Measurements from ENCODE around the gene RPL29. TPM values are rescaled to one million over a fixed set of nuclear protein-coding genes. Genes with fewer than 3 reads are reported as not detected.
A peak's percentile ranks its signal among the peaks of the same experiment; 100 is the strongest.

The RPL29 gene
- total RNA-seq, 6 donors from 2014 or later = 306 to 1,159 (median 770) TPM

GRCh38 chr3:51968170-51968775, 27.4 kb downstream of the RPL29 start:
- no peaks in the 10 kb centered on the region for H3K9me3 ChIP-seq
- H3K36me3 ChIP-seq = no peaks in the 10 kb centered on the region
- ATAC-seq (ENCODE audit: low FRiP score in 2 of 2) (peak in 1 of 2 donors; percentile 2), DNase-seq (no peak)
- H3K27ac ChIP-seq = peak overlapping the region; percentile 74 to 95 (median 90)
- peaks cover 15 to 49% (median 28%) of the 10 kb centered on the region in 4 donors for H3K4me1 ChIP-seq
- TF ChIP-seq CTCF (IDR thresholded peaks at IDR 0.05) = no peak
- no peak for TF ChIP-seq POLR2A (IDR thresholded peaks at IDR 0.05)
- TF ChIP-seq EP300 (IDR thresholded peaks at IDR 0.05) = no peak
- peak overlapping the region; percentile 83 to 92 (median 86) for H3K4me3 ChIP-seq
- 22% methylated on average over 10 of the region's 11 CpGs; no CpG with 5 or more reads in 1 of the 2 donors for WGBS, 2 donors
- peaks cover 0 to 4% (median 0%) of the 10 kb centered on the region in 4 donors for H3K27me3 ChIP-seq

- peaks cover 11 to 42% (median 22%) of the 10 kb centered on the region in 4 donors for H3K4me1 ChIP-seq
- no peaks in the 10 kb centered on the region for H3K9me3 ChIP-seq
- H3K27me3 ChIP-seq = peaks cover 0 to 4% (median 0%) of the 10 kb centered on the region in 4 donors
- DNase-seq = peak; percentile 75 to 91
- peak within 1 kb of the TSS; percentile 74 to 95 (median 90) for H3K27ac ChIP-seq
- H3K36me3 ChIP-seq = no peaks in the 10 kb centered on the region
- peak within 1 kb of the TSS; percentile 83 to 92 (median 86) for H3K4me3 ChIP-seq
- TF ChIP-seq POLR2AphosphoS5 (IDR thresholded peaks at IDR 0.05) = peak in 1 of 2 donors; percentile 54
- no peak for TF ChIP-seq EP300 (IDR thresholded peaks at IDR 0.05)
- no peak for TF ChIP-seq CTCF (IDR thresholded peaks at IDR 0.05)
- TF ChIP-seq POLR2A (IDR thresholded peaks at IDR 0.05) = peak in 2 of 4 donors; percentile 22 to 68
- ATAC-seq (ENCODE audit: low FRiP score in 2 of 2) = peak in 1 of 2 donors; percentile 80
- WGBS, 2 donors = 0% methylated on average over 16 of the region's 90 CpGs; no CpG with 5 or more reads in 1 of the 2 donors
Measured at GRCh38 chr3:51967384-51968169, 28.1 kb downstream of the RPL29 start, which contains the start of gene PCBP4. TSS of gene PCBP4 (minus strand) at chr3:51967454. CDS start at chr3:51961240, 6,214 bp downstream.

- H3K36me3 ChIP-seq = no peaks in the 10 kb centered on the region
- H3K27ac ChIP-seq = peak overlapping the region; percentile 74 to 95 (median 90)
- peak in 1 of 4 donors; percentile 34 for TF ChIP-seq POLR2A (IDR thresholded peaks at IDR 0.05)
- no peak for TF ChIP-seq POLR2AphosphoS5 (IDR thresholded peaks at IDR 0.05)
- H3K4me3 ChIP-seq = peak overlapping the region; percentile 51 to 92 (median 84)
- ATAC-seq (ENCODE audit: low FRiP score in 2 of 2) (no peak), DNase-seq (peak in 1 of 2 donors; percentile 91)
- peaks cover 0 to 4% (median 0%) of the 10 kb centered on the region in 4 donors for H3K27me3 ChIP-seq
- H3K4me1 ChIP-seq = peaks cover 11 to 40% (median 22%) of the 10 kb centered on the region in 4 donors
- WGBS, 2 donors = 13 to 15% methylated on average over 5 to 6 of the region's 33 CpGs
- H3K9me3 ChIP-seq = no peaks in the 10 kb centered on the region
Measured at GRCh38 chr3:51966922-51967383, 28.7 kb downstream of the RPL29 start.

- H3K4me1 ChIP-seq = peaks cover 11 to 38% (median 22%) of the 10 kb centered on the region in 4 donors
- peak overlapping the region; percentile 51 to 92 (median 84) for H3K4me3 ChIP-seq
- DNase-seq (no peak), ATAC-seq (ENCODE audit: low FRiP score in 2 of 2) (no peak)
- peak overlapping the region in 3 of 4 donors; percentile 74 to 95 (median 94) for H3K27ac ChIP-seq
- H3K27me3 ChIP-seq = peaks cover 0 to 4% (median 0%) of the 10 kb centered on the region in 4 donors
- WGBS, 2 donors = 83 to 95% methylated on average over 4 to 5 of the region's 5 CpGs
- H3K36me3 ChIP-seq = no peaks in the 10 kb centered on the region
- TF ChIP-seq EP300 (IDR thresholded peaks at IDR 0.05) (no peak), POLR2A (IDR thresholded peaks at IDR 0.05) (no peak), POLR2AphosphoS5 (IDR thresholded peaks at IDR 0.05) (no peak), CTCF (IDR thresholded peaks at IDR 0.05) (no peak)
- no peaks in the 10 kb centered on the region for H3K9me3 ChIP-seq
Measured at GRCh38 chr3:51966486-51966885, 29.2 kb downstream of the RPL29 start.

GRCh38 chr3:51966016-51966415, 29.7 kb downstream of the RPL29 start:
- no peak overlapping the region for H3K27ac ChIP-seq
- H3K36me3 ChIP-seq = peaks cover 0 to 2% (median under 1%) of the 10 kb centered on the region in 4 donors
- H3K9me3 ChIP-seq = no peaks in the 10 kb centered on the region
- peaks cover 0 to 4% (median 0%) of the 10 kb centered on the region in 4 donors for H3K27me3 ChIP-seq
- no peak for ATAC-seq (ENCODE audit: low FRiP score in 2 of 2)
- H3K4me3 ChIP-seq = peak overlapping the region in 1 of 4 donors; percentile 83
- DNase-seq = no peak
- WGBS, 2 donors = 77 to 83% methylated on average over 2 of the region's 2 CpGs
- peaks cover 11 to 34% (median 22%) of the 10 kb centered on the region in 4 donors for H3K4me1 ChIP-seq
- no peak for TF ChIP-seq EP300 (IDR thresholded peaks at IDR 0.05)
- TF ChIP-seq POLR2AphosphoS5 (IDR thresholded peaks at IDR 0.05) = no peak
- TF ChIP-seq CTCF (IDR thresholded peaks at IDR 0.05) = no peak
- TF ChIP-seq POLR2A (IDR thresholded peaks at IDR 0.05) = no peak

Data from upper lobe of left lung (tissue), 6 donors.